GM13976 (cell line): ENCODE measurements around the gene RIPK4.

ENCODE experiments used
- DNase-seq: peaks from one replicate; pipeline ENCODE4 v3.0.0; 2012; ENCODE audit warnings: low spot score
- in situ Hi-C: fragments of 300-500 bp; cut with MboI; formaldehyde crosslinking; loops from one replicate; pipeline ENCODE4 v1.12.0; 2022; ENCODE audit warnings: low sequenced_read_pairs, mixed read lengths, inconsistent platforms; ENCODE audit not compliant: unreplicated experiment
- TF ChIP-seq, protein P1 (sequence below): IDR thresholded peaks from 2 replicates; pipeline ENCODE4 v1.5.1; 2012; ENCODE audit warnings: borderline replicate concordance, mild to moderate bottlenecking; ENCODE audit not compliant: insufficient read depth; ENCODE audit errors: extremely low read depth, missing control alignments, control extremely low read depth

RIPK4 gene

DNA sequence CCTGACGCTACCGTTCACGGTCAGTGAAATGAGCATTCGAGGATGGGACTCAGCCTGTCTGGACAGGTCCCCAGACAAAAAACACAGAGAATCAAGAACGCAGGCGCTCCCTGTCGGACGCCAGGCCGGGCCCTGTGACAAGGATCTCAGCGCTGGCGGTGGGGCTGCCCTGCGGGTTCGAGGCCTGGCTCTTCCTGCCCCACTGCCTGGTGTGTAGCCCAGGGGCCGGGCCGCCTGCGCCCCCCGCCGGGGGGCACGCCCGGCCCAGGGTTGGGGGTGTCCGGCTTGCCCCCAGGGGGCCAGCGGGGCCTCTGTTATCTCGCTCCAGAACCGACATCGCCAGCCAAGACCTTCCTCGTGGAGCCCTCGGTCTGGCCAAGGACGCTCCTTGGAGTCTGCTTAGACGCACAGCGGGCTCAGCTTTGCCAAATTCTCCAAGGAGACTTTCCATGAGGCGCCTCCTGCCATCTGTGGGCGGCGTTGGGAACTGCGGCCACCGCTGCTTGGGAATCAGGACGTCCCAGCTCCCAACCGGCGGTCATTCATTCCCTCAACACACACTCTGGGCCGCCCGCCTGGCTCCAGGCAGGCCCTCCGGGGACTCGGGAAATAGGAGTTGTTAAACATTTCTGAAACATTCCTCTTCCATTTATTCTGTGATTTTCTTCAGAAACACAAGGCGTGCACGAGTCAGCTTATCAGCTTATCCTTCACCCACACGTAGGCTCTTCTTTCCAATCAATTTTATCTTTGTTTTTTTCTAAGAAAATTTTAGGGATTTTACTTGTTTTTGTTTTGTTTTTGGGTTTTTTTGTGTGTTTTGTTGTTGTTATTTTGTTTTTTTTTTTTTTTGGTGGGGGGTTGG, 11.3 kb upstream of the RIPK4 start:
- in situ Hi-C loops, result no loop called here
- TF ChIP-seq, protein P1, sequence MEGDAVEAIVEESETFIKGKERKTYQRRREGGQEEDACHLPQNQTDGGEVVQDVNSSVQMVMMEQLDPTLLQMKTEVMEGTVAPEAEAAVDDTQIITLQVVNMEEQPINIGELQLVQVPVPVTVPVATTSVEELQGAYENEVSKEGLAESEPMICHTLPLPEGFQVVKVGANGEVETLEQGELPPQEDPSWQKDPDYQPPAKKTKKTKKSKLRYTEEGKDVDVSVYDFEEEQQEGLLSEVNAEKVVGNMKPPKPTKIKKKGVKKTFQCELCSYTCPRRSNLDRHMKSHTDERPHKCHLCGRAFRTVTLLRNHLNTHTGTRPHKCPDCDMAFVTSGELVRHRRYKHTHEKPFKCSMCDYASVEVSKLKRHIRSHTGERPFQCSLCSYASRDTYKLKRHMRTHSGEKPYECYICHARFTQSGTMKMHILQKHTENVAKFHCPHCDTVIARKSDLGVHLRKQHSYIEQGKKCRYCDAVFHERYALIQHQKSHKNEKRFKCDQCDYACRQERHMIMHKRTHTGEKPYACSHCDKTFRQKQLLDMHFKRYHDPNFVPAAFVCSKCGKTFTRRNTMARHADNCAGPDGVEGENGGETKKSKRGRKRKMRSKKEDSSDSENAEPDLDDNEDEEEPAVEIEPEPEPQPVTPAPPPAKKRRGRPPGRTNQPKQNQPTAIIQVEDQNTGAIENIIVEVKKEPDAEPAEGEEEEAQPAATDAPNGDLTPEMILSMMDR, result peak; percentile 14

DNA sequence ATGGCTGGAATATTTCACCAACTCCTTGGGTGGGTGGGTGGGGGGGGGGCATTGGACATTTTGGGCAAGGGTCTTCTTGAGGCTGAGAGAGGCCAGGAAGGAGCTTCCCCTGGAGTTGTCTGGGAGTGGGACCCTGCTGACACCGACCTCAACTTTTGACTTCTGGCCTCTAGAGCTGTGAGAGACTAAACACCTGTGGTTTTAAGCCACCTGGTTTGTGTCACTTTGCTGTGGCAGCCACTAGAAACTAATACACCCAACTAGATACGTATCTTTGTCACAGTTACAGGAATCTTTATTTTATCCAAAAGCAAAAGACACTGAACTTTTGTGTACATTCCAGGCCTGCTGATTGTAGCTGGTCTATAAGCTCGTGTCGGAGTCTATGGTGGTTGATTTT, 9.9 kb upstream of the RIPK4 start:
- TF ChIP-seq, protein P1, result no peak
- no peak for DNase-seq
- in situ Hi-C loops, result no loop called here

More for the DNA sequence above, 11.3 kb upstream of the RIPK4 start:
- DNase-seq, result no peak

DNA sequence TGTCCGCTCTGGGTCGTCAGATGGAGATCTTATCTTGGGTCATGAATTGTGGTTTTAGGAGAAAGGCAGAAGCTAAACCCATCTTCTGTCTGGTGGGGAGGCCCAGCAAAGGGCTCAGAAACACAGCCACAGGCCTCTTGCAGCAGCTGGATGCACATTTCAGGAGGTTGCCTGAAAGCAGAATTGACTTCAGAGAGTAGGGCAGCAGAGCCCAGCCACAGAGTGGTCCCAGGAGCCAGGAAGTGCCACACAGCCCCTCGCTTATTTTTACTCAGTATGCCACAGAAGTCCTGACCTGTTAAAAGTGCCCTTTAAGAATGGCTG, 8.3 kb upstream of the RIPK4 start:
- in situ Hi-C loops, result no loop called here
- TF ChIP-seq, protein P1, result no peak
- DNase-seq, result no peak

DNA sequence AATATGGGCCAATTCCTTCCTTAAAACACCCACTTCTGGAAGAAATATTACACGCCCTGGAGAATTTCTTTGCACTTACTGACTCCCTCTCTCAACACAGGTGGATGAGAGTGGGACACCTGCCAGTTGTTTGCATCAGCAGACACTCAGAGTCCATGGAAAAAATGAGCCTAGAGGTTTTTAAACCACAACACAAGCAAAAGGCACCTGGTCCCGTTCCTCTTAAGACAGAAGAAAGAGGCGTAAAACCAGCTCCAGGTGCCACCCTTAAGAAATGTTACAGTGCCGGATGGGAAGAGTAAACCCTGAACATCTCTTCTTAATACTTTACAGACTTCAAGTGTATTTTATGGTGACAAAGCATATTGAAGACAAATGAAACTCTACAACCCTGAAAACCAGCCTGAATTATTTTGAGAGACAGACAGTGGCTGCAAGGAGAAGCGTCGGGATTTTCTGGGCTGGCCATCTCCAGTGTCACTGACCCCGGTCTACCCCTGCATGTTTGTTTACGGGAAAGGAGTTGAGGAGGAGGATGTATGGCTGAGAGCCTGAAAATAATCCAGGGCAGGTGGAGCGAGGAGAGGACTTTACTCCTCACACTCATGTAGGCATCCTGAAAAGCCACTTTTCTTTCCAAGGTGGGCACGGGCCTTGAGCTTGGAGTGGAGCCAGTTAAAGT, 7.8 kb upstream of the RIPK4 start:
- DNase-seq, result no peak
- in situ Hi-C loops, result no loop called here
- TF ChIP-seq, protein P1, result no peak

DNA sequence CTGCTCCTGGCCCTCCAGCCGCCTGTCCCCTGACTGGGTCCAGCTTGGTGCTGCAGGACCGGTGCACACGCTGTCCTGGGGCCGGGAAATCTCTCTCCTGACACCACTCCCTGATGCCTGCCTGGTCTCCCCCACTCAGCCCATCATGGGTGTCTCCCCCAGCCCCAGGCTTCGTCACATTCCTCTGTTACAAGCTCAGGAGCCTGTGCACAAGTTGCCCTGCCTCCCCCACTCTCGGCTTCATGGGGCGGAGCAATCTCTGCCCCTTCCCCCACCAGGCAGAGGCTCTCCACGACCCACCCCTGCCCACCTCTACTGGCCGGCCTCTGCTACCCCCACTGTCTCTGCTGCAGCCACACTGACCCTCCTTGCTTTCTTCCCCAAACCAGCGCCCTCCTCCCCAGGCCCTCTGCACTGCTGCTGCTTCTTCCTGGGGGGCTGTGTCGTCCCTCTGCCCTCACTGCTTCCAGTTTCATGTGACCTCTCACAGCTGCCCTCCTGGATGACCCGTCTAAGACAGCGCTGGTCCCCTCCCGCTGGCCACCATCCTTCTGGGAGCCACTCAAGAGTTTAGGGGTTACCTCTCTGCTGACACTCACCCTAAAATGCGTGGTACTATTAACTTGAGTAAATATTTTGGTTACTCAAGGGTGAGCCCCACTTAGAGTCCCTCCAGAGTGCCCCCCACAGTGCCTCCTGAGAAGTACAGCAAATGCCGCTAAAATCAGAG, 5.7 kb upstream of the RIPK4 start:
- TF ChIP-seq, protein P1, result no peak
- no peak for DNase-seq
- in situ Hi-C loops, result no loop called here

DNA sequence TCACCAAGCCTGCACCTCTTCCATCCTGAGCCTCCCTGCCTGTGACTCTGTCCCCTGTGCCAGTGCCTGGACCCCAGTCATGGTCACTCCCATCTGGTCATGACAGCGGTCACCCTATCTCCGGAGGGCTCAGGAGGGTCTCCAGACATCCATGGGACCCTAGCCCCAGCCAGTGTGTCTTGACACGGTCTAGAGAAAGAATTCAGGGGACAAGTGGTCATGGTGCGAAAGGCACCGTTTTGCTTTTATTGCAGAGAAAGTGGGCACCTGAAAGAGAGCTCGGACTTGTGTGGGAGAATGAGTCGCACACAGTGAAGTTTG, 4.7 kb upstream of the RIPK4 start:
- in situ Hi-C loops, result no loop called here
- TF ChIP-seq, protein P1, result no peak
- DNase-seq, result no peak
